Transverse colon (tissue), 4 donors: Measurements from ENCODE around the gene AQP5. TPM values are rescaled to one million over a fixed set of nuclear protein-coding genes. Genes with fewer than 3 reads are reported as not detected.

Source experiments
- DNase-seq: peaks from one replicate; pipeline ENCODE4 v3.0.0-alpha.2; 2019
- H3K27ac ChIP-seq, 4 donors: fragments of 200-600 bp; sonication (generic); 2 replicates each; pipeline ENCODE4 v1.5.1; 2016 to 2018; ENCODE audit warnings: inconsistent platforms in 4 of 4
- H3K27me3 ChIP-seq: fragments of 200-600 bp; sonication (generic); 2 replicates; pipeline ENCODE4 v1.5.1; 2017; ENCODE audit warnings: inconsistent platforms
- H3K36me3 ChIP-seq, 4 donors: fragments of 200-600 bp; sonication (generic); 2 replicates each; pipeline ENCODE4 v1.5.1; 2017 to 2019; ENCODE audit warnings: inconsistent platforms in 4 of 4
- H3K4me1 ChIP-seq, 4 donors: fragments of 200-600 bp; sonication (generic); 2 replicates each; pipeline ENCODE4 v1.5.1; 2017 to 2020; ENCODE audit warnings: inconsistent platforms in 4 of 4
- H3K4me3 ChIP-seq, 4 donors: fragments of 200-600 bp; sonication (generic); 1 replicate in 1 of 4; 2 replicates in 3 of 4; pipeline versions ENCODE4 v1.5.1 to v1.6.1; 2017 to 2019; ENCODE audit warnings: inconsistent platforms in 4 of 4
- H3K9me3 ChIP-seq, 2 donors: fragments of 200-600 bp; sonication (generic); 2 replicates each; pipeline ENCODE4 v1.5.1; 2017 to 2019; ENCODE audit warnings: inconsistent platforms in 2 of 2
- CTCF ChIP-seq, 5 experiments: fragments of 200-600 bp in 3 of 5; fragments of 450-650 bp in 2 of 5; sonication (generic) in 3 of 5; IDR thresholded peaks; 1 replicate in 2 of 5; 2 replicates in 3 of 5; pipeline ENCODE4 v1.5.1; 2016 to 2017; ENCODE audit warnings: antibody characterized with exemption in 5 of 5, inconsistent platforms in 3 of 5, mild to moderate bottlenecking in 2 of 5, moderate library complexity in 1 of 5
- EP300 ChIP-seq: sonication (generic); formaldehyde crosslinking; IDR thresholded peaks from one replicate; pipeline ENCODE4 v1.6.1; 2017; ENCODE audit warnings: antibody characterized with exemption, low read depth
- POLR2A ChIP-seq: fragments of 450-650 bp; IDR thresholded peaks from one replicate; pipeline ENCODE4 v1.6.1; 2016; ENCODE audit warnings: antibody characterized with exemption, mild to moderate bottlenecking, moderate library complexity
- POLR2AphosphoS5 ChIP-seq, 3 donors: sonication (generic); formaldehyde crosslinking; IDR thresholded peaks; one replicate each; pipeline ENCODE4 v1.6.1; 2016; ENCODE audit warnings: antibody characterized with exemption in 3 of 3
- WGBS, 2 donors: methylation state at CpG; one replicate each; pipeline ENCODE4 v1.1.5; 2018; ENCODE audit warnings: low coverage in 1 of 2; 5-methylcytosine and 5-hydroxymethylcytosine counted together
- in situ Hi-C, 4 donors: fragments of 200-750 bp; cut with MboI; loops; one replicate each; pipeline versions ENCODE4 v1.15.0 to v1.15.1; 2017; ENCODE audit warnings: low sequenced_read_pairs in 3 of 4, low pct_ligation_motif_present in 1 of 4, low pct_unique_long_range_greater_than_20kb in 1 of 4
- intact Hi-C: fragments of 100-400 bp; cut with DNase I; formaldehyde crosslinking; loops from one replicate; pipeline ENCODE4 v1.15.1; 2023; ENCODE audit warnings: low total_unique reads
- total RNA-seq, 4 donors: library from RNA; depleted of rRNA; stranded (reverse); fragments of >200 nt; gene quantifications; one replicate each; pipeline ENCODE4 v1.1.0, GENCODE V29; 2016

AQP5 gene
- total RNA-seq, 4 donors from 2014 or later: not detected

- Histone ChIP-seq H3K9me3 (no peaks in the 10 kb centered on the region), H3K4me1 (peaks cover 0 to 11% (median 0%) of the 10 kb centered on the region in 4 donors), H3K4me3 (no peak overlapping the region), H3K36me3 (peaks cover 0 to 31% (median 5%) of the 10 kb centered on the region in 4 donors), H3K27ac (peak overlapping the region in 1 of 4 donors; percentile 13), H3K27me3 (no peaks in the 10 kb centered on the region)
- in situ Hi-C loops: no loop called here
- intact Hi-C loops: no loop called here
- no peak for DNase-seq
- 77 to 85% methylated on average over 4 of the region's 4 CpGs for WGBS, 2 donors
- TF ChIP-seq POLR2A (no peak), POLR2AphosphoS5 (IDR thresholded peaks at IDR 0.05) (no peak), EP300 (no peak), CTCF (IDR thresholded peaks at IDR 0.05) (no peak)
Measured at GRCh38 chr12:49990273-49990672, 28.6 kb downstream of the AQP5 start.

- no peak overlapping the region for H3K4me3 ChIP-seq
- TF ChIP-seq POLR2A: no peak
- no peak for TF ChIP-seq CTCF (IDR thresholded peaks at IDR 0.05)
- TF ChIP-seq EP300: no peak
- TF ChIP-seq POLR2AphosphoS5 (IDR thresholded peaks at IDR 0.05): no peak
- intact Hi-C loops: no loop called here
- no peak for DNase-seq
- H3K4me1 ChIP-seq: no peaks in the 10 kb centered on the region
- no peaks in the 10 kb centered on the region for H3K9me3 ChIP-seq
- no peaks in the 10 kb centered on the region for H3K27me3 ChIP-seq
- H3K36me3 ChIP-seq: peaks cover 0 to 39% (median 9%) of the 10 kb centered on the region in 4 donors
- WGBS, 2 donors: 80 to 95% methylated on average over 1 to 2 of the region's 2 CpGs
- no peak overlapping the region for H3K27ac ChIP-seq
- in situ Hi-C loops: no loop called here
Measured at GRCh38 chr12:49998453-49998852, 36.8 kb downstream of the AQP5 start.

GRCh38 chr12:50003595-50003994 lies 41.9 kb downstream of the AQP5 start:
- peak overlapping the region in 2 of 4 donors; percentile 61 to 73 for H3K27ac ChIP-seq
- H3K9me3 ChIP-seq: no peaks in the 10 kb centered on the region
- in situ Hi-C loops: no loop called here
- H3K4me1 ChIP-seq: peaks cover 3 to 21% (median 11%) of the 10 kb centered on the region in 4 donors
- no peak overlapping the region for H3K4me3 ChIP-seq
- 56 to 77% methylated on average over 2 of the region's 2 CpGs for WGBS, 2 donors
- intact Hi-C loops: no loop called here
- H3K27me3 ChIP-seq: no peaks in the 10 kb centered on the region
- no peak for DNase-seq
- H3K36me3 ChIP-seq: peaks cover 0 to 22% (median under 1%) of the 10 kb centered on the region in 4 donors
- TF ChIP-seq EP300: no peak
- no peak for TF ChIP-seq POLR2A
- no peak for TF ChIP-seq POLR2AphosphoS5 (IDR thresholded peaks at IDR 0.05)
- TF ChIP-seq CTCF (IDR thresholded peaks at IDR 0.05): no peak

- no peak for DNase-seq
- no peak overlapping the region for H3K4me3 ChIP-seq
- no peaks in the 10 kb centered on the region for H3K27me3 ChIP-seq
- intact Hi-C loops: no loop called here
- H3K4me1 ChIP-seq: peaks cover 3 to 21% (median 11%) of the 10 kb centered on the region in 4 donors
- H3K27ac ChIP-seq: peak overlapping the region; percentile 29 to 73 (median 58)
- H3K9me3 ChIP-seq: no peaks in the 10 kb centered on the region
- TF ChIP-seq EP300: no peak
- TF ChIP-seq CTCF (IDR thresholded peaks at IDR 0.05): no peak
- no peak for TF ChIP-seq POLR2A
- TF ChIP-seq POLR2AphosphoS5 (IDR thresholded peaks at IDR 0.05): no peak
- in situ Hi-C loops: no loop called here
- peaks cover 0 to 14% (median 0%) of the 10 kb centered on the region in 4 donors for H3K36me3 ChIP-seq
Measured at GRCh38 chr12:50004696-50005095, 43.0 kb downstream of the AQP5 start.
